MM.1S (cell line): ENCODE measurements around the gene SH3BP4.

Experiments
- EZH2phosphoT487 ChIP-seq: fragments of 300-600 bp; sonication (generic); IDR thresholded peaks from 2 replicates; pipeline ENCODE4 v1.6.1; 2018; ENCODE audit warnings: antibody characterized with exemption, low read length
- TF ChIP-seq, protein P1 (sequence below): fragments of 300-600 bp; sonication (generic); IDR thresholded peaks from 2 replicates; pipeline ENCODE4 v1.5.1; 2016; ENCODE audit warnings: antibody characterized with exemption, low read length, mixed read lengths

DNA sequence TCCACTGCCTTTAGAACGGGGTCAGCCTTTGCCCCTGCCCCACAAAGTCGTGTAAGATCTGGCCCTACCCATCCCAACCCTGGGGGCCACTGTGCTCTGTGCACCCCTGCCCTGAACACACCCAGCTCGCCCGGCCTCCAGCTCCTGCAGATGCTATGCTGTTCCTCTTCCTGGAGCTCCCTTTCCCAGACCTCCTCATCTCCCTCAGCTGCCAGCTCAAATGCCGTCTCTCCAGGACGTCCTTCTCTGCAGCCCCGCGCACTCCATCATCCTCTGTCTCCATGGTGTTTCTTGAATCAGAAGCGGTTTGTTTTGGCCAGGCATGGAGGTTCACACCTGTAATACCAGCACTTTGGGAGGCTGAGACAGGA is 94.1 kb downstream of the SH3BP4 start:
- TF ChIP-seq, protein P1, sequence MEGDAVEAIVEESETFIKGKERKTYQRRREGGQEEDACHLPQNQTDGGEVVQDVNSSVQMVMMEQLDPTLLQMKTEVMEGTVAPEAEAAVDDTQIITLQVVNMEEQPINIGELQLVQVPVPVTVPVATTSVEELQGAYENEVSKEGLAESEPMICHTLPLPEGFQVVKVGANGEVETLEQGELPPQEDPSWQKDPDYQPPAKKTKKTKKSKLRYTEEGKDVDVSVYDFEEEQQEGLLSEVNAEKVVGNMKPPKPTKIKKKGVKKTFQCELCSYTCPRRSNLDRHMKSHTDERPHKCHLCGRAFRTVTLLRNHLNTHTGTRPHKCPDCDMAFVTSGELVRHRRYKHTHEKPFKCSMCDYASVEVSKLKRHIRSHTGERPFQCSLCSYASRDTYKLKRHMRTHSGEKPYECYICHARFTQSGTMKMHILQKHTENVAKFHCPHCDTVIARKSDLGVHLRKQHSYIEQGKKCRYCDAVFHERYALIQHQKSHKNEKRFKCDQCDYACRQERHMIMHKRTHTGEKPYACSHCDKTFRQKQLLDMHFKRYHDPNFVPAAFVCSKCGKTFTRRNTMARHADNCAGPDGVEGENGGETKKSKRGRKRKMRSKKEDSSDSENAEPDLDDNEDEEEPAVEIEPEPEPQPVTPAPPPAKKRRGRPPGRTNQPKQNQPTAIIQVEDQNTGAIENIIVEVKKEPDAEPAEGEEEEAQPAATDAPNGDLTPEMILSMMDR: no peak
- no peak for TF ChIP-seq EZH2phosphoT487
